Endodermal cell (in vitro differentiated cells): ENCODE measurements around the gene MRPL36. TPM values are rescaled to one million over a fixed set of nuclear protein-coding genes. Genes with fewer than 3 reads are reported as not detected.

Experiments used
- DNase-seq: peaks from one replicate; pipeline ENCODE4 v3.0.0-alpha.2; 2017
- H3K27ac ChIP-seq: 2 replicates; pipeline ENCODE4 v1.5.1; 2013; ENCODE audit warnings: mild to moderate bottlenecking, low read depth, low read length, moderate library complexity
- H3K27me3 ChIP-seq: 2 replicates; pipeline ENCODE4 v1.6.1; 2013; ENCODE audit warnings: mild to moderate bottlenecking, low read length, moderate library complexity; ENCODE audit not compliant: insufficient read depth, control insufficient read depth, poor library complexity, severe bottlenecking
- H3K36me3 ChIP-seq: 2 replicates; pipeline ENCODE4 v1.7.0; 2013; ENCODE audit warnings: mild to moderate bottlenecking, low read length, moderate library complexity; ENCODE audit not compliant: control insufficient read depth, insufficient read depth
- H3K4me1 ChIP-seq: one replicate; pipeline ENCODE4 v1.7.0; 2013; ENCODE audit warnings: low read length; ENCODE audit not compliant: control insufficient read depth, insufficient read depth
- H3K4me3 ChIP-seq: 2 replicates; pipeline ENCODE4 v1.5.1; 2013; ENCODE audit warnings: mild to moderate bottlenecking, low read length, moderate library complexity
- H3K9ac ChIP-seq: 2 replicates; pipeline ENCODE4 v1.6.1; 2013; ENCODE audit warnings: mild to moderate bottlenecking, low read length, moderate library complexity; ENCODE audit not compliant: poor library complexity, severe bottlenecking; ENCODE audit errors: extremely low read depth
- H3K9me3 ChIP-seq: 2 replicates; pipeline ENCODE4 v1.6.1; 2013; ENCODE audit warnings: mild to moderate bottlenecking, low read length, moderate library complexity; ENCODE audit not compliant: control insufficient read depth
- H3K27ac Mint-ChIP-seq: 2 replicates; pipeline ENCODE4 v1.8.0; 2020; ENCODE audit warnings: mixed read lengths
- H3K27me3 Mint-ChIP-seq: 2 replicates; pipeline ENCODE4 v1.8.0; 2021; ENCODE audit warnings: mild to moderate bottlenecking, mixed read lengths; ENCODE audit not compliant: insufficient read depth
- H3K36me3 Mint-ChIP-seq: 2 replicates; pipeline ENCODE4 v1.8.0; 2020; ENCODE audit warnings: low read depth, mixed read lengths
- H3K4me1 Mint-ChIP-seq: 2 replicates; pipeline ENCODE4 v1.8.0; 2020; ENCODE audit warnings: mixed read lengths
- H3K4me3 Mint-ChIP-seq: 2 replicates; pipeline ENCODE4 v1.8.0; 2020; ENCODE audit warnings: mild to moderate bottlenecking, moderate library complexity, mixed read lengths
- H3K9me3 Mint-ChIP-seq: 2 replicates; pipeline ENCODE4 v1.8.0; 2020; ENCODE audit warnings: mild to moderate bottlenecking, mixed read lengths
- CTCF ChIP-seq: fragments of 200-600 bp; sonication (generic); conservative IDR thresholded peaks from 2 replicates; pipeline ENCODE4 v1.5.0; 2021; ENCODE audit warnings: antibody characterized with exemption, mild to moderate bottlenecking
- WGBS, 2 experiments: methylation state at CpG; one replicate each; pipeline versions ENCODE4 v1.1.5 to v1.1.7; 2013; ENCODE audit warnings: missing lambda C conversion rate in 2 of 2, mixed read lengths in 1 of 2; ENCODE audit not compliant: insufficient coverage in 1 of 2, insufficient read length in 1 of 2; 5-methylcytosine and 5-hydroxymethylcytosine counted together
- total RNA-seq, 2 donors: library from RNA; stranded (reverse); fragmentation: NEBNext Ultra II Directional in 1 of 2; extraction: Animal tissue kit (Norgen Biotek cat#: 25700) in 1 of 2; gene quantifications; 2 replicates in 1 of 2; 3 replicates in 1 of 2; pipeline ENCODE4 v1.2.1, GENCODE V29; 2021

Gene MRPL36
- total RNA-seq, 2 donors from 2014 or later = 44.0 to 49.7 TPM

- H3K36me3 Mint-ChIP-seq = no peaks in the 10 kb centered on the region
- H3K9me3 Mint-ChIP-seq = no peaks in the 10 kb centered on the region
- Histone ChIP-seq H3K27me3 (no peaks in the 10 kb centered on the region), H3K9ac (no peak overlapping the region), H3K36me3 (no peaks in the 10 kb centered on the region), H3K4me3 (no peak overlapping the region), H3K9me3 (no peaks in the 10 kb centered on the region), H3K4me1 (no peaks in the 10 kb centered on the region), H3K27ac (no peak overlapping the region)
- no peaks in the 10 kb centered on the region for H3K4me1 Mint-ChIP-seq
- no peak for TF ChIP-seq CTCF
- peaks cover 2% of the 10 kb centered on the region for H3K27me3 Mint-ChIP-seq
- 93 to 95% methylated on average over 3 of the region's 3 CpGs for WGBS, 2 experiments
- H3K27ac Mint-ChIP-seq = no peak overlapping the region
- no peak for DNase-seq
- H3K4me3 Mint-ChIP-seq = no peak overlapping the region
Observed at GRCh38 chr5:1765880-1766235, 33.8 kb downstream of the MRPL36 start.

DNA sequence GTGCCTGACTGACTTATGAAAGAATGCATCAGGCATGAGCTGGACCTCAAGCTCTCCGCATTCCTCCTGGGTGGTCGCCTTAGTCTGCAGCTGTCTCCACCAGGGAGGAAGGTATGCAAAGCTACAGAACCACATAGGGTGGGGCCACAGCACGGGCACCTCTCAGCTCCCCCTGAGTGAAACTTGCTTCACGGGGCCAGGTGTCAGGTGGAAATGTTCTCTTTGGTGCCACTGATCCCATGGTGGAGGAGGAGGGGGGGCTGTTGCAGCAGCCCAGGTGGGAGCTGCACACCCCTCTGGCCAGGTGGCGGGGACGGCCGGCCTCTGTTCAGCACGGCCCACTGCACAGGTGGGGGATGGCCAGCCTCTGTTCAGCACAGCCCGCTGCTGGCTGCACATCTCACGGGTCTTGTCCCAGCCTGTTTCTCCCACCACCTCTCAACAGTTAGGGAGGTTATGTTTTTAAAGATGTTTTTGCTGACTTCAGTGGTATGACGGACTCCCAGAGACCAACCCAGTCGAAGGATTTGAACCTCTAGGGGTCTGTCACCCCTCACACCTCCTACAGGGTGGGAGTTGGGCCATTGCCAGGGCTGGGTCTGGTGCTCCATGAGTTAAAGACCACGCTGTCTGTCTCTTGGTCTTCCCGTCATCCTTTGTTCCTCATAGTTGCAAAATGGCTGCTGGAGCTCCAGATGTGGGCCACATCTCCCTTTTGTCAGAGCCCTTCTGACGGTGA lies 34.3 kb downstream of the MRPL36 start:
- Histone ChIP-seq H3K27ac (no peak overlapping the region), H3K36me3 (no peaks in the 10 kb centered on the region), H3K9ac (no peak overlapping the region), H3K4me3 (no peak overlapping the region), H3K4me1 (no peaks in the 10 kb centered on the region), H3K9me3 (no peaks in the 10 kb centered on the region), H3K27me3 (no peaks in the 10 kb centered on the region)
- H3K27ac Mint-ChIP-seq = no peak overlapping the region
- peak; percentile 15 for DNase-seq
- TF ChIP-seq CTCF = no peak
- H3K27me3 Mint-ChIP-seq = peaks cover 2% of the 10 kb centered on the region
- H3K4me1 Mint-ChIP-seq = no peaks in the 10 kb centered on the region
- H3K36me3 Mint-ChIP-seq = no peaks in the 10 kb centered on the region
- 78 to 85% methylated on average over 6 to 15 of the region's 15 CpGs for WGBS, 2 experiments
- H3K4me3 Mint-ChIP-seq = no peak overlapping the region
- H3K9me3 Mint-ChIP-seq = no peaks in the 10 kb centered on the region

DNA sequence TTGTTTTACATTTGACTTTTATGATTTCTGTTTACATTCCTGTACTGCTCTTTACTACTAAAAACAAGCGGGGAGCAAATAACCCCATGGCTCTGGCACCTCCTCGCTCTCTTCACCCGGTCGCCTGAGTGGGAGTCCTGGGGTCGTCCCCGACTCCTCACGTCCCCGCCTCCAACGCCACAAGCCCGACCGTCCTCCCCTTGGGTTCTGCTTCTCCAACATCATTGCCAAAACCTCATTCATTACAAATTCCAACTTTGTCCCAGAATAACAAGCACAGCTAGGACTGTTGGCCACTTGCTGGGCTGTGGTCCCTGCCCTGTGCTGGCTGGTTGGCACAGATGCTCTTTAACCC lies 35.1 kb downstream of the MRPL36 start:
- Mint-ChIP-seq H3K4me3 (no peak overlapping the region), H3K4me1 (no peaks in the 10 kb centered on the region), H3K9me3 (no peaks in the 10 kb centered on the region), H3K27ac (no peak overlapping the region), H3K36me3 (no peaks in the 10 kb centered on the region), H3K27me3 (no peaks in the 10 kb centered on the region)
- DNase-seq = peak; percentile 39
- no peaks in the 10 kb centered on the region for H3K27me3 ChIP-seq
- no peaks in the 10 kb centered on the region for H3K9me3 ChIP-seq
- no peaks in the 10 kb centered on the region for H3K36me3 ChIP-seq
- 89 to 92% methylated on average over 4 to 11 of the region's 11 CpGs for WGBS, 2 experiments
- no peak overlapping the region for H3K27ac ChIP-seq
- no peak overlapping the region for H3K4me3 ChIP-seq
- no peak overlapping the region for H3K9ac ChIP-seq
- TF ChIP-seq CTCF = no peak
- no peaks in the 10 kb centered on the region for H3K4me1 ChIP-seq
